ENCODE measurements around the gene VSIG10L. TPM values are rescaled to one million over a fixed set of nuclear protein-coding genes. Genes with fewer than 3 reads are reported as not detected.

Gene VSIG10L
- total RNA-seq, 1 experiment from 2014 or later: 4.5 TPM

- no peak overlapping the region for H3K27ac Mint-ChIP-seq (ENCODE audit: unreplicated experiment)
- H3K4me1 Mint-ChIP-seq (ENCODE audit: low read depth, unreplicated experiment): no peaks in the 10 kb centered on the region
- no peak overlapping the region for H3K4me3 Mint-ChIP-seq (ENCODE audit: unreplicated experiment)
- H3K4me1 ChIP-seq: no peaks in the 10 kb centered on the region
- BruUV-seq (replicated peaks): no TSS peak
- DNase-seq: no peak
- no peak overlapping the region for H3K4me3 ChIP-seq (ENCODE audit: low read depth, low read length)
- ChIA-PET CTCF (no interaction called here), POLR2A (no interaction called here)
- intact Hi-C loops (cut with micrococcal nuclease; ENCODE audit: unreplicated experiment): no loop called here
- TF ChIP-seq CTCF (IDR thresholded peaks at IDR 0.05; ENCODE audit: insufficient read depth in 1 of 2, low read depth in 1 of 2, low read length in 1 of 2, severe bottlenecking in 1 of 2, unreplicated experiment in 1 of 2): no peak
- no peaks in the 10 kb centered on the region for H3K9me3 Mint-ChIP-seq (ENCODE audit: unreplicated experiment)
- H3K36me3 Mint-ChIP-seq (ENCODE audit: insufficient read depth, unreplicated experiment): no peaks in the 10 kb centered on the region
- no peaks in the 10 kb centered on the region for H3K9me3 ChIP-seq
- no peaks in the 10 kb centered on the region for H3K36me3 ChIP-seq (ENCODE audit: control insufficient read depth, insufficient read depth, low read length)
- H3K27me3 Mint-ChIP-seq (ENCODE audit: insufficient read depth, unreplicated experiment): no peaks in the 10 kb centered on the region
- H3K27me3 ChIP-seq (replicated peaks; ENCODE audit: control insufficient read depth, insufficient read depth, low read length): no peaks in the 10 kb centered on the region
These were observed 11.6 kb downstream of the VSIG10L start for GRCh38 chr19:51330366-51330765.

GRCh38 chr19:51329411-51329810, 12.5 kb downstream of the VSIG10L start:
- BruUV-seq (replicated peaks): no TSS peak
- H3K4me1 ChIP-seq: no peaks in the 10 kb centered on the region
- intact Hi-C loops (cut with micrococcal nuclease; ENCODE audit: unreplicated experiment): no loop called here
- H3K36me3 Mint-ChIP-seq (ENCODE audit: insufficient read depth, unreplicated experiment): no peaks in the 10 kb centered on the region
- no peak for DNase-seq
- ChIA-PET POLR2A (no interaction called here), CTCF (interaction anchor here (0.6 kb wide), 1 partner anchor 59 kb away, joined by 5 read pairs; no protein-coding TSS in a partner anchor)
- no peaks in the 10 kb centered on the region for H3K4me1 Mint-ChIP-seq (ENCODE audit: low read depth, unreplicated experiment)
- H3K27me3 ChIP-seq (replicated peaks; ENCODE audit: control insufficient read depth, insufficient read depth, low read length): no peaks in the 10 kb centered on the region
- H3K9me3 Mint-ChIP-seq (ENCODE audit: unreplicated experiment): no peaks in the 10 kb centered on the region
- TF ChIP-seq CTCF (IDR thresholded peaks at IDR 0.05; ENCODE audit: insufficient read depth in 1 of 2, low read depth in 1 of 2, low read length in 1 of 2, severe bottlenecking in 1 of 2, unreplicated experiment in 1 of 2): no peak
- H3K9me3 ChIP-seq: no peaks in the 10 kb centered on the region
- H3K4me3 ChIP-seq (ENCODE audit: low read depth, low read length): no peak overlapping the region
- H3K27ac Mint-ChIP-seq (ENCODE audit: unreplicated experiment): no peak overlapping the region
- H3K27me3 Mint-ChIP-seq (ENCODE audit: insufficient read depth, unreplicated experiment): peaks cover 5% of the 10 kb centered on the region
- no peaks in the 10 kb centered on the region for H3K36me3 ChIP-seq (ENCODE audit: control insufficient read depth, insufficient read depth, low read length)
- no peak overlapping the region for H3K4me3 Mint-ChIP-seq (ENCODE audit: unreplicated experiment)

GRCh38 chr19:51327066-51328001, 14.6 kb downstream of the VSIG10L start:
- intact Hi-C loops (cut with micrococcal nuclease; ENCODE audit: unreplicated experiment): no loop called here
- Mint-ChIP-seq H3K9me3 (ENCODE audit: unreplicated experiment) (no peaks in the 10 kb centered on the region), H3K4me3 (ENCODE audit: unreplicated experiment) (no peak overlapping the region), H3K27ac (ENCODE audit: unreplicated experiment) (no peak overlapping the region), H3K36me3 (ENCODE audit: insufficient read depth, unreplicated experiment) (no peaks in the 10 kb centered on the region), H3K4me1 (ENCODE audit: low read depth, unreplicated experiment) (no peaks in the 10 kb centered on the region), H3K27me3 (ENCODE audit: insufficient read depth, unreplicated experiment) (peaks cover 20% of the 10 kb centered on the region)
- POLR2A ChIA-PET: no interaction called here
- Histone ChIP-seq H3K27me3 (replicated peaks; ENCODE audit: control insufficient read depth, insufficient read depth, low read length) (no peaks in the 10 kb centered on the region), H3K9me3 (no peaks in the 10 kb centered on the region), H3K4me1 (no peaks in the 10 kb centered on the region), H3K4me3 (ENCODE audit: low read depth, low read length) (no peak overlapping the region), H3K36me3 (ENCODE audit: control insufficient read depth, insufficient read depth, low read length) (no peaks in the 10 kb centered on the region)
- DNase-seq: no peak
- no peak for TF ChIP-seq CTCF (IDR thresholded peaks at IDR 0.05; ENCODE audit: insufficient read depth in 1 of 2, low read depth in 1 of 2, low read length in 1 of 2, severe bottlenecking in 1 of 2, unreplicated experiment in 1 of 2)
- CTCF ChIA-PET: no interaction called here
- no TSS peak for BruUV-seq (replicated peaks)

Data from Caco-2 (cell line).